K562 (cell line): ENCODE results near the gene RNF224. TPM values are rescaled to one million over a fixed set of nuclear protein-coding genes. Genes with fewer than 3 reads are reported as not detected.

ENCODE experiments used
- ATAC-seq: fragments of 200-7000 bp; cut with Tn5 transposase; 3 replicates; pipeline ENCODE4 v1.9.1; 2020; ENCODE audit warnings: moderate library complexity
- BruUV-seq: library from RNA; stranded (reverse); fragments of 400-500 nt; replicated peaks from 2 replicates; lab custom pipeline; 2021; lab: Mats Ljungman, UMichigan
- CTCF ChIA-PET: fragments of 300-600 bp; formaldehyde crosslinking; extraction: SDS; loops from one replicate; lab custom pipeline; 2021; ENCODE audit warnings: low intra/inter-chr PET ratio; lab: Yijun Ruan, JAX
- POLR2A ChIA-PET: fragments of 300-600, 350-650 bp; sonication (Branson Sonifier 250); formaldehyde crosslinking; extraction: SDS; loops from one replicate; lab custom pipeline; 2021; ENCODE audit warnings: antibody characterized with exemption, inconsistent platforms; lab: Yijun Ruan, JAX
- DNase-seq, 4 experiments: peaks; one replicate each; pipeline versions ENCODE4 v3.0.0 to v3.0.0-alpha.2; 2011 to 2018; ENCODE audit warnings: low spot score in 3 of 4, mixed read lengths in 3 of 4; ENCODE audit errors: extremely low read depth in 1 of 4
- FAIRE-seq: peaks from 2 replicates; lab custom pipeline; 2011; peaks lifted over from hg19 to GRCh38; lab: Jason Lieb, UNC
- H2AFZ ChIP-seq: 2 replicates; pipeline ENCODE4 v1.6.0; 2011; ENCODE audit warnings: low read depth, low read length, control low read depth, inconsistent platforms
- H3K27ac ChIP-seq: fragments of 200-600 bp; 3 replicates; pipeline ENCODE4 v1.8.0; 2011; ENCODE audit warnings: low read depth, mild to moderate bottlenecking, control low read depth, inconsistent platforms, low read length, moderate library complexity, mixed read lengths; ENCODE audit errors: extremely low read depth
- H3K27me3 ChIP-seq, 2 experiments: fragments of 300-600 bp in 1 of 2; 2 replicates in 1 of 2; 3 replicates in 1 of 2; pipeline versions ENCODE4 v1.6.0 to v1.8.0; 2011; ENCODE audit warnings: inconsistent platforms in 2 of 2, low read length in 2 of 2, mild to moderate bottlenecking in 1 of 2, mixed read lengths in 1 of 2, moderate library complexity in 1 of 2; ENCODE audit not compliant: control insufficient read depth in 2 of 2, insufficient read depth in 2 of 2
- H3K36me3 ChIP-seq: fragments of 300-600 bp; 3 replicates; pipeline ENCODE4 v1.8.0; 2011; ENCODE audit warnings: mild to moderate bottlenecking, low read length, inconsistent platforms; ENCODE audit not compliant: control insufficient read depth, insufficient read depth
- H3K4me1 ChIP-seq, 2 experiments: fragments of 200-600 bp in 1 of 2; replicated peaks in 1 of 2; 2 replicates in 1 of 2; 3 replicates in 1 of 2; pipeline versions ENCODE4 v1.5.1 to v1.8.0; 2011; ENCODE audit warnings: inconsistent platforms in 2 of 2, low read length in 2 of 2, mild to moderate bottlenecking in 1 of 2, mixed read lengths in 1 of 2, moderate library complexity in 1 of 2; ENCODE audit not compliant: control insufficient read depth in 2 of 2, insufficient read depth in 2 of 2
- H3K4me2 ChIP-seq: 2 replicates; pipeline ENCODE4 v1.6.1; 2011; ENCODE audit warnings: low read length, control low read depth, inconsistent platforms, mixed read lengths; ENCODE audit not compliant: insufficient read depth
- H3K4me3 ChIP-seq: fragments of 200-600 bp; sonication (generic), shearing (Covaris generic); 2 replicates; pipeline ENCODE4 v1.5.1; 2016; ENCODE audit warnings: control low read depth, inconsistent platforms
- H3K79me2 ChIP-seq: fragments of 200-600 bp; 3 replicates; pipeline ENCODE4 v1.8.0; 2011; ENCODE audit warnings: low read length, inconsistent platforms; ENCODE audit not compliant: control insufficient read depth, insufficient read depth
- H3K9ac ChIP-seq, 2 experiments: 2 replicates each; pipeline versions ENCODE4 v1.6.0 to v1.6.1; 2011; ENCODE audit warnings: low read depth in 2 of 2, low read length in 2 of 2, control low read depth in 1 of 2, inconsistent platforms in 1 of 2, mild to moderate bottlenecking in 1 of 2, mixed read lengths in 1 of 2; ENCODE audit not compliant: insufficient read depth in 1 of 2
- H3K9me1 ChIP-seq: one replicate; pipeline ENCODE4 v1.6.0; 2011; ENCODE audit warnings: inconsistent platforms, mild to moderate bottlenecking, low read length, moderate library complexity; ENCODE audit not compliant: control insufficient read depth, insufficient read depth
- H3K9me3 ChIP-seq: replicated peaks from 2 replicates; pipeline ENCODE4 v1.5.1; 2011; ENCODE audit warnings: low read depth, low read length, inconsistent platforms; ENCODE audit not compliant: control insufficient read depth, insufficient read depth
- H4K20me1 ChIP-seq: replicated peaks from 2 replicates; pipeline ENCODE4 v1.6.1; 2011; ENCODE audit warnings: low read length, inconsistent platforms, mixed read lengths; ENCODE audit not compliant: control insufficient read depth, insufficient read depth
- CBFB ChIP-seq: sonication (generic); formaldehyde crosslinking; IDR thresholded peaks from 2 replicates; pipeline ENCODE4 v1.4.0; 2020; ENCODE audit warnings: mild to moderate bottlenecking, missing genetic modification reagents
- EGR1 ChIP-seq: fragments of 450-650 bp; conservative IDR thresholded peaks from 2 replicates; pipeline ENCODE4 v1.6.1; 2017; ENCODE audit warnings: mild to moderate bottlenecking
- ELF2 ChIP-seq: fragments of 250-450 bp; sonication (Bioruptor Pico); IDR thresholded peaks from 2 replicates; pipeline ENCODE4 v1.5.0; 2021; ENCODE audit warnings: mild to moderate bottlenecking
- FOS ChIP-seq: IDR thresholded peaks from 3 replicates; pipeline ENCODE4 v1.6.1; 2011; ENCODE audit not compliant: insufficient read length; ENCODE audit errors: extremely low read depth
- GABPA ChIP-seq: fragments of 200-800 bp; sonication (Bioruptor generic); conservative IDR thresholded peaks from 2 replicates; pipeline ENCODE4 v1.6.1; 2016; ENCODE audit warnings: low read depth, missing genetic modification characterization, missing compliant biosample characterization
- HDAC1 ChIP-seq, 2 experiments: fragments of 450-650 bp; IDR thresholded peaks; 2 replicates each; pipeline ENCODE4 v1.6.1; 2016 to 2017; ENCODE audit warnings: inconsistent platforms in 1 of 2, mild to moderate bottlenecking in 1 of 2, moderate library complexity in 1 of 2
- KAT7 ChIP-seq: sonication (generic); formaldehyde crosslinking; IDR thresholded peaks from 2 replicates; pipeline ENCODE4 v1.8.0; 2022; ENCODE audit warnings: missing genetic modification reagents, mild to moderate bottlenecking, borderline replicate concordance
- KLF1 ChIP-seq: fragments of 450-650 bp; IDR thresholded peaks from 2 replicates; pipeline ENCODE4 v1.6.1; 2016; ENCODE audit warnings: missing genetic modification characterization, missing compliant biosample characterization
- MEF2A ChIP-seq: IDR thresholded peaks from 2 replicates; pipeline ENCODE4 v1.6.1; 2011; ENCODE audit warnings: low read depth, mild to moderate bottlenecking, low read length, moderate library complexity; ENCODE audit not compliant: control insufficient read depth
- NCOA4 ChIP-seq: fragments of 450-650 bp; IDR thresholded peaks from 2 replicates; pipeline ENCODE4 v1.6.1; 2018; ENCODE audit warnings: mild to moderate bottlenecking; ENCODE audit not compliant: partially characterized antibody
- NR4A1 ChIP-seq, 2 experiments: fragments of 250-450 bp in 1 of 2; fragments of 450-650 bp in 1 of 2; sonication (Bioruptor Pico) in 1 of 2; IDR thresholded peaks; 2 replicates each; pipeline versions ENCODE4 v1.4.0 to v1.6.1; 2016 to 2020; ENCODE audit warnings: mild to moderate bottlenecking in 2 of 2, missing compliant biosample characterization in 1 of 2, missing genetic modification characterization in 1 of 2, moderate library complexity in 1 of 2
- PKNOX1 ChIP-seq: fragments of 450-650 bp; IDR thresholded peaks from 2 replicates; pipeline ENCODE4 v1.6.1; 2016
- RBM17 ChIP-seq: fragments of 200-400 bp; formaldehyde crosslinking; IDR thresholded peaks from 2 replicates; pipeline ENCODE4 v1.6.1; 2017; ENCODE audit warnings: low read depth, mild to moderate bottlenecking, low read length, borderline replicate concordance
- RBM39 ChIP-seq: fragments of 200-400 bp; formaldehyde crosslinking; optimal IDR thresholded peaks from 2 replicates; pipeline ENCODE3; 2018; ENCODE audit warnings: low read depth, low read length
- SIRT6 ChIP-seq: IDR thresholded peaks from one replicate; pipeline ENCODE4 v1.6.1; 2012; ENCODE audit warnings: low read depth, mild to moderate bottlenecking, control low read depth, inconsistent platforms, low read length, moderate library complexity
- TGIF2 ChIP-seq: sonication (generic); formaldehyde crosslinking; IDR thresholded peaks from 2 replicates; pipeline ENCODE4 v1.8.1; 2022; ENCODE audit warnings: mild to moderate bottlenecking, missing genetic modification reagents, moderate library complexity
- THRAP3 ChIP-seq: fragments of 450-650 bp; IDR thresholded peaks from 2 replicates; pipeline ENCODE4 v1.6.1; 2016; ENCODE audit warnings: mild to moderate bottlenecking, inconsistent platforms, borderline replicate concordance
- TOE1 ChIP-seq, 2 experiments: fragments of 450-650 bp in 1 of 2; sonication (generic) in 1 of 2; formaldehyde crosslinking in 1 of 2; IDR thresholded peaks; 2 replicates each; pipeline versions ENCODE4 v1.7.1 to v1.8.0; 2016 to 2022; ENCODE audit warnings: borderline replicate concordance in 2 of 2, mild to moderate bottlenecking in 2 of 2, antibody characterized with exemption in 1 of 2, inconsistent platforms in 1 of 2, low read depth in 1 of 2, missing genetic modification reagents in 1 of 2, moderate library complexity in 1 of 2
- ZNF384 ChIP-seq: IDR thresholded peaks from 2 replicates; pipeline ENCODE4 v1.6.1; 2012; ENCODE audit warnings: low read depth, low read length, improper control_type of control experiment
- ZNF507 ChIP-seq: conservative IDR thresholded peaks from 2 replicates; pipeline ENCODE4 v1.6.1; 2017; ENCODE audit warnings: missing genetic modification characterization, missing compliant biosample characterization
- ZNF740 ChIP-seq, 3 experiments: fragments of 200-800 bp in 1 of 3; sonication (Bioruptor generic) in 1 of 3; sonication (generic) in 1 of 3; formaldehyde crosslinking in 1 of 3; IDR thresholded peaks; 2 replicates each; pipeline versions ENCODE4 v1.6.1 to v1.8.0; 2016 to 2022; ENCODE audit warnings: mild to moderate bottlenecking in 2 of 3, missing compliant biosample characterization in 2 of 3, missing genetic modification characterization in 2 of 3, missing genetic modification reagents in 1 of 3
- WGBS: fragments of 100-300 bp; shearing (Covaris generic); methylation state at CpG from one replicate; pipeline ENCODE4 v1.1.6; 2016; ENCODE audit warnings: low coverage, mixed read lengths; ENCODE audit not compliant: insufficient coverage; ENCODE audit errors: missing lambda C conversion rate; 5-methylcytosine and 5-hydroxymethylcytosine counted together
- in situ Hi-C: fragments of 300-500 bp; cut with MboI; formaldehyde crosslinking; loops from 4 replicates; pipeline ENCODE4 v1.15.0; 2018; ENCODE audit warnings: inconsistent platforms, mixed read lengths
- intact Hi-C: fragments of 100-400 bp; cut with micrococcal nuclease; formaldehyde crosslinking; loops from 2 replicates; pipeline ENCODE4 v1.14.2; 2022
- polyA plus RNA-seq, 8 experiments: library from polyadenylated mRNA; depleted of rRNA in 4 of 8; stranded (reverse) in 5 of 8; unstranded in 3 of 8; fragments of >200 nt; fragmentation: Nextera tagmentation in 2 of 8; fragmentation: Illumina TruSeq in 1 of 8; extraction: Ambion mirVana in 2 of 8; extraction: Trizol in 1 of 8; gene quantifications; 2 replicates each; pipeline versions ENCODE4 v1.2.1 to v1.2.3, GENCODE V29; 2011 to 2014; ENCODE audit warnings: inconsistent platforms in 1 of 8, missing spikeins in 1 of 8
- total RNA-seq, 7 experiments: library from RNA; depleted of rRNA in 6 of 7; stranded (reverse); fragments of >200 nt in 6 of 7; fragmentation: Illumina TruSeq in 2 of 7; extraction: Trizol in 2 of 7; gene quantifications; 2 replicates each; pipeline versions ENCODE4 v1.2.1 to v1.2.3, GENCODE V29; 2011 to 2021; ENCODE audit warnings: low replicate concordance in 1 of 7

The RNF224 gene
- total and polyA plus RNA-seq, 9 of the 15 experiments (the other 6 are each of a cell fraction or from before 2014, with no cell fraction given) = not detected

- no peak overlapping the region for H2AFZ ChIP-seq
- no TSS peak for BruUV-seq
- FAIRE-seq (peak; percentile 19), ATAC-seq (no peak), DNase-seq (no peak)
- 0 out of 3 replicates have a peak overlapping the region, but pooled peaks have one; percentile 10 for H3K27ac ChIP-seq
- H3K4me1 ChIP-seq = peaks cover 23 to 88% of the 10 kb centered on the region in 2 experiments
- peaks cover 10% of the 10 kb centered on the region; the same call in 2 of the 3 replicates for H3K36me3 ChIP-seq
- H3K79me2 ChIP-seq = peaks cover 65% of the 10 kb centered on the region
- peaks cover 5% of the 10 kb centered on the region for H4K20me1 ChIP-seq
- intact Hi-C loops (no loop called here), in situ Hi-C loops (no loop called here)
- H3K9ac ChIP-seq = peak overlapping the region in 1 of 2 experiments; percentile 89; a peak in 2 of 4 replicates
- H3K4me3 ChIP-seq = peak overlapping the region; percentile 37; the same call in 1 of the 2 replicates
- ChIA-PET CTCF (no interaction called here), POLR2A (interaction anchor here (0.6 to 3.2 kb wide), 5 partner anchors 9 to 394 kb away, joined by 3 to 26 read pairs (median 3); partner anchors contain the start of genes ANAPC2 and SSNA1)
- H3K27me3 ChIP-seq = no peaks in the 10 kb centered on the region
- peak overlapping the region; percentile 44 for H3K4me2 ChIP-seq
- no peaks in the 10 kb centered on the region for H3K9me3 ChIP-seq
- WGBS = 52% methylated on average over 11 of the region's 11 CpGs
- peaks cover under 1% of the 10 kb centered on the region for H3K9me1 ChIP-seq
- TF ChIP-seq NR4A1 (CRISPR knock-in tag; IDR thresholded peaks at IDR 0.05) = no peak
- no peak for TF ChIP-seq NR4A1 (tag; IDR thresholded peaks at IDR 0.05)
- no peak for TF ChIP-seq FOS
- TF ChIP-seq KLF1 (tag) = no peak
- TF ChIP-seq TOE1 (IDR thresholded peaks at IDR 0.05; ENCODE audit: borderline replicate concordance) = no peak
- no peak for TF ChIP-seq TOE1 (CRISPR knock-in tag; IDR thresholded peaks at IDR 0.05; ENCODE audit: borderline replicate concordance, low read depth)
- TF ChIP-seq PKNOX1 = peak; percentile 30; the same call in 1 of the 2 replicates
- TF ChIP-seq KAT7 (CRISPR knock-in tag) = 0 out of 2 replicates have a peak, but pooled peaks have one; percentile 44
- TF ChIP-seq MEF2A = no peak
- TF ChIP-seq TGIF2 = no peak
- TF ChIP-seq ZNF384 = no peak
- no peak for TF ChIP-seq NCOA4
- TF ChIP-seq THRAP3 = no peak
- TF ChIP-seq GABPA = no peak
- no peak for TF ChIP-seq SIRT6
- TF ChIP-seq ZNF507 (tag) = no peak
- TF ChIP-seq ELF2 = no peak
- TF ChIP-seq RBM39 = no peak
- 0 out of 2 replicates have a peak, but pooled peaks have one; percentile 8 for TF ChIP-seq CBFB (CRISPR knock-in tag)
- no peak for TF ChIP-seq RBM17
- no peak for TF ChIP-seq EGR1
- TF ChIP-seq HDAC1 (IDR thresholded peaks at IDR 0.05) = no peak
- no peak for TF ChIP-seq ZNF740 (CRISPR knock-in tag; IDR thresholded peaks at IDR 0.05)
- TF ChIP-seq ZNF740 (tag; IDR thresholded peaks at IDR 0.05) = no peak
Measured at GRCh38 chr9:137198902-137199283, 28.4 kb upstream of the RNF224 start.
